Adrenal gland (tissue), 5 donors: ENCODE measurements around the gene RDH12.

ENCODE experiments used
- CTCF ChIP-seq, 6 experiments: fragments of 450-650 bp in 4 of 6; fragments of 200-600 bp in 2 of 6; sonication (generic) in 1 of 6; IDR thresholded peaks; 1 replicate in 5 of 6; 2 replicates in 1 of 6; pipeline versions ENCODE4 v1.5.1 to v1.8.0; 2016 to 2021; ENCODE audit warnings: antibody characterized with exemption in 6 of 6, mild to moderate bottlenecking in 2 of 6, moderate library complexity in 1 of 6
- POLR2A ChIP-seq, 2 donors: fragments of 450-650 bp; IDR thresholded peaks; one replicate each; pipeline ENCODE4 v1.6.1; 2017; ENCODE audit warnings: antibody characterized with exemption in 2 of 2, mild to moderate bottlenecking in 2 of 2, moderate library complexity in 1 of 2
- donor health status: DM: no; HTN: no; CAD: no.

- TF ChIP-seq POLR2A (IDR thresholded peaks at IDR 0.05), result no peak
- TF ChIP-seq CTCF (IDR thresholded peaks at IDR 0.05), result no peak
Measured at GRCh38 chr14:67763158-67763822, 61.6 kb downstream of the RDH12 start.
